NCI-H1436 treated with DMSO at 0.1 percent for 48 hours (cell line): Measurements from ENCODE around the gene IL21R.

Experiments
- DNase-seq: peaks from one replicate; lab custom pipeline; 2025; lab: John Stamatoyannopoulos, UW

IL21R gene

DNA sequence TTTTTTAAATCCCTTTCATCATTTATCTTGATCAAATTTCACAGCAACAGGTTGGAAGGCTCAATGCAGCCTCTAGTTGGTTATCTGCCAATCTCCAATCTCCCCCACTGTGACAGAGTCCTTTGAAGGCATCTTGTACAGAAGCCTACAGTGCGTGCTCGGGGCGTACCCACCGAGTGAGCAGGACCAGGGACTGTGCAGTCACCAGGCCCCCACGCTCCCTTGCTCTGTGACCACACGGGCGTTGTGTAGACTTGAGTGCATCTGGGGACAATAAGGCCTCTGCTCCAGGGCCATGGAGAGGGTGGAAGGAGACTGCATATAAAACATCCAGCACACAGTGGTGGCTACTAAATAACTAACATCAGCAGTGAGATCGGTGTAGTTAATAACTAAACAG lies 84.4 kb downstream of the IL21R start:
- DNase-seq: no peak

DNA sequence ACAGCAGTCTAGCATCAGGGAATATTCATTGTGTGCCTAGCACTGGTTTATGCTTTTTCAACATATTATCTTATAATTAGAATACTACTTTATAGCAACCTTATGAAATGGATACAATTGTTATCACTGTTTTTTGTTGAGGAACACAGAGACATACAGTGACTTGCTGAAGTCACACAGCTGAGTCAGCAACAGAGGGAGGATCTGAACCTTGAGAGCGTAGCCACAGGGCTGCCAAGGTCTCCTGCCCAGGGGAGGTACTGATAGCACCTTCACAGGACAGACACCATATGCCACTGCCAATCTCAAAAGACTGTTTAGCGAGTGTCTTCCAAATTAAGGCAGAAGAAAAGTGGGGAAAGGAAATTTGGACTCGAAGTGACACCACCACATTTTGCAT lies 84.8 kb downstream of the IL21R start:
- DNase-seq: no peak

DNA sequence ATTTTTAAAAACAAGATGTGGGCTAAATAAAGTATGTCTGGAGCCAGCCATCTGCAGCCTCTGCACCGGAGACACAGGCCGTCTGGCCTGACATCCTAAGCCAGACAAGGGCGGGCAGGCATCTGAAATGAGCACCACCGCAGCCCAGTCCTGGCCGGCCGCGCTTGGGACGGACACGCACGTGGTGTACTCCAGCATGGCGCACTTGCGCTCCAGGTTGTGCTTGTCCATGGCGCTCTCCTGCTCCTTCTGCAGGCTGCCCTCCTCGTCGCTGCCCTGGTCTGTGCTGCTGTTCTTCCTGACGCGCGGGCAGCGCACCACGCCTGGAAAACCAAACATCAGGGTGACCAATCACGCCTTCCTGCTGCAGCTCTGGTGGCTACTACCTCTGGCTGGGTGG lies 87.4 kb downstream of the IL21R start:
- no peak for DNase-seq

DNA sequence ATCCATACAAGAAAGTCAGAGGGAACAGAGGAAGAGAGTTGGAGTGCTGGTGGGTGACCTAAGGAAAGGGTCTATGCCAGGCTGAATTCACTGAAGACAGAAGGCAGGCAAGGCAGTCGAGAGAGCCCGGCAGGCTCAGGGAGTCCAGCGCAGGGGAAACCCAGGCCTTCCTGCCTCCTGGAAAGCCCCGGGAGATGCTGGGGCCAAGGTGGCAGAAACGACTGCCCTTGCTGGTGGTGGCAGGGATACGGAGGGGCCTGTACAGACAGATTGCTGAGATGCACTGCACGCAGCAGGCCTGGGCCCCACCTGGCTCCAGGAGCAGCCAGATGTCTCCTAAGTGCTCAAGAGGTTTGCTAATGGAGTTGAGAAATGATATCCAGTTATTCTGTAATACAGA lies 87.9 kb downstream of the IL21R start:
- no peak for DNase-seq

DNA sequence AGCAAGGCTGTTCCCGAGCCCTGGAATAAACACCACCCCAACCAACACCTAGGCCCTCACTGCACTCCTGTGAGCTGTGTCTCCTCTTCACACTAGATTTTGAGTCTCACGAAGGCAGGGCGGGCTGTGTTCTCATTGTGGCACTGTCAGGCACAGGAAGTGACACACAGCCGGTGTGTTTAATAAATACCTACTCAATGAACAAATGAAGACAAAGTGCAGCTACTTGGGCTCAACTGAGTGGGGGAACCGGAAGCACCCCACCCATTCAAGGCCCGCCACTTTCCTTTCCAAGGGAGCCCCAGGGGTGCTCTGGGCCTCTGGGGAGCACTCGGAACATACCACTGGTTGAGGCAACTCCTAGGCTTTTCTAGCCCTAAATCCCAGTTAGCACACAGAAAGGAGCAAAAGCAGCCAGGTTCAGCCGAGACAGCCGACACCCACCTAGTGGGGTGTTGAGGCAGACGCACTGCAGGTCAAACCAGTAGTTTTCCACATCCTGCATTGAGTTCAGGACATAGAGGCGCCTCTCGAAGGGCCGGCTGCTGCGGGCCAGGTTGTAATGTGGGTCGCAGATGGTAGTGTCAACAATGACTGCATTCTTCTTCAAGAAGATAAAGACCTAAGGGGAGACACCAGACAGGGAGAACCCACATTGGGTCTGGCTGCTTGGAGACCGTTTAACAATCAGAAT lies 90.1 kb downstream of the IL21R start:
- DNase-seq: peak; percentile 36

DNA sequence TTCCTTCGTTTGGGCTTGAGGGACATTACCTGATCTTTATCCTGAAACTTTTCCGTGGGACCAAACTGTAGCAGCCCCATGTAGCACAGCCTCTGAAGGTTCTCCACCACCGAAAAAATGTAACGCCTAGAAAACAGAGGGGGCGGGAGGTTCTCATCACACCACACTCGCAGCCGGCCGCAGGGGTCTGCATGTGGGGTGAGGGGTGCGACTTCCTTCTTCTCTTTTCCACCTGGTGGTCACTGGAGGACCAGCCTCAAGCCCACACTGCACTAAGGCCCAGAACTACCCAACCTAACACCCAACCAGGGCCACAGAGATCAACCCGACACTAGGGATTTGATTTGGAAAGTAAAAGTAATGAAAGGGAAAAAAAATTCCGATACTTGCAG lies 90.6 kb downstream of the IL21R start:
- no peak for DNase-seq

DNA sequence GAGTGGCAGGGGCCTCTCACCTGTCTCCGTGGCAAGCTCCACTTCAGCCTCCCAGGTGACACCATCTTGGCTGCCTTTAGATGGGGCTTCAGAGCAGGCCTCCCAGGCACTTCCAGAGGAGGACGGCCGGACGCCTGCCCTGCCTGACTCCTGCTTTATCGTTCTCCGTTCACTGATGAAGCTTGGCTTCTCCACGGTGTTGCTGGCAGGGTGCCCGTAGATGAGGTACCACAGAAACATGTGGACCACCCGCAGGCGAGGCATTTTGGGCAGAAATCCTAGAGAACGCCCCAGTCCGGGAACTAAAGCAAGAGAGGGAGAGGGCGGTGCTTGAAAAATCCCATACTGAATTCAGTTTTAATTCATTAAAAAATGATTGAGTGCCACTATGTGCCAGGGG lies 93.2 kb downstream of the IL21R start:
- no peak for DNase-seq

DNA sequence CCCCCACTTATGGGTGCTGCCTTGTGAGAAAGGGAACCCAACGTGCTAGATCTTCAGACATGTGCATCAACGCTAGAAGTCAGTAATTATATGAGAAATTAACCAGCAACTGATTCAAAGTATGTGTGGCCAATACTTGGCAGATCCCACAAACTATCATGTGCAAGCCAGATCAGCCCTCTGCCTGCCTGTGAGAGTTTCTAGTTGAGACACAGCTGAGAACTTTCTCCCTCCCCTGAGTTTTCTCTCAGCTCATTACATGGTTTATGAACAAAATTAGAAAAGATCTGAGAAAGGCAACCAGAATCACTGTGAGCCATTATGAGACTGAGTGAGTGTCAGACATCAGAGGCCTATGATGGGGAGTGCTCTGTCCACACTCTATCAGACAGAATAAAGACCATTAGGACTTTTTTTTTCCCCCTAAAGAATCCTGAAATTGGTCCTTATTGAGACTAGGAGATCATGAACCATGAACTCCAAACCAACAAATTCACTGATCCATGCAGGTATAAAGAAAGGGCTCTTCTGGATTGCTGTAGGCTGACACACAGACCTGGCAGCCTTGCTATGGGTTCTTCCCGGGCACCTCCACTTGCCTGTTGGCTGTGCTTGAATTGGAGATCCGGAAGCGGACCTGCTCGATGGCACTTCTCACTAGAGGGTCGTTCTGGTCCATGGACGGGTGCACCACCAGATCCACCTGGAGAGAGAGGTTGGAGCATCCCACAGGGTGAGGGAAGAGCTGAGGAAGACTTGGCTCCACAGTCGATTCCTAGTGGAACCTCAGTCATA lies 96.3 kb downstream of the IL21R start:
- no peak for DNase-seq

DNA sequence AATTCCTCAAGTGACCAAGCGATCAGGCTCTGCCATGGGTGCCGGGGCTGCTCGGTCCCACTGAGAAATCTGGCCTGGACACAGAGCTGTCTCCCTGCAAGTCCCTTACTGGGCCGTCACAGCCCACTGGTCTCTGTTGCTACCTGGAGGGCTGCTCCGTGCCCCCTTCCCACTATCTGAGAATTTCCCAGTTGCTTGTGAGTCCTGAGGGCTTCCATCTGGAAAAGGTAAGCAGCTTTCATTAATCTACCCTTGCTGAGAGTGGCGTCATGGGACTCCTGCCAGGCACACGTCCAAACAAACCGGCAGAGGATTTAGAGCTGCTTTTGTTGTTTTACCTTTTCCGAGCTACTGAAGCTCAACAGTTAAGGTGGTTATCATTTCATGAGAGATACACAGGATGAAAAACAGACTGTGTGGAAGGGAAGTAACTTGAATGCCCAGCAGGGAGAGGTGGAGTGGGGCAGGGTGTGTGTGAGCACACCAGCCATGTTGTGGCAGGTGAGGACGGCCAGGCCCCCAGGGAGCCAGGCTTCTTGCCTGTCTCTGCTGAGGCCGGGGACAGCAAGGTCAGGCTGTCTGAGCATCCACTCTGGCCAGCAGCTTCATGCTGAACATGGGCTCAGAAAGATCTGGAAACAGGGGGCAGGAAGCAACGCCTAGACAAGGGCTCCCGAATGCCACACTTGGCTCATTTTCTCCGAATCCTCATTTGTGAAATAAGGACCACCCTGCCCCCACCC lies 97.1 kb downstream of the IL21R start:
- no peak for DNase-seq

DNA sequence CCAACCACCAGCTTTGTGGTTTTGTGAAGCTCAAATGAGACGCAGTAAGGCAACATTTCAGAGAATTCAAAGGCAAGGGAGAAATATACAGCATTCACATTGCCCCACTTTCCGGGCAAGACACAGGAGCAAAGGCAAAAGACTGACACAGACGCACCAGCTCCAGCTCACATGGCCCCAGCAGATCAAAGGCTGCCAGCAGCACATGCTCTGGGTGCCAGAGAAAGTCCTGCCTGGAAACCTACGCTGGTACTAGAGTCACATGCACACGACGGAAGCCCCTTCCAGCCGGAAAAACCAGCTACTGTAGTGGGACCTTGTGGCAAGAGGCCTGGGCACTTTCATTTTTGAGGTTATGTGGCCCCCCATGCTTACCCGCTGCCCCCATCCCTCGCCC lies 97.7 kb downstream of the IL21R start:
- DNase-seq: no peak

DNA sequence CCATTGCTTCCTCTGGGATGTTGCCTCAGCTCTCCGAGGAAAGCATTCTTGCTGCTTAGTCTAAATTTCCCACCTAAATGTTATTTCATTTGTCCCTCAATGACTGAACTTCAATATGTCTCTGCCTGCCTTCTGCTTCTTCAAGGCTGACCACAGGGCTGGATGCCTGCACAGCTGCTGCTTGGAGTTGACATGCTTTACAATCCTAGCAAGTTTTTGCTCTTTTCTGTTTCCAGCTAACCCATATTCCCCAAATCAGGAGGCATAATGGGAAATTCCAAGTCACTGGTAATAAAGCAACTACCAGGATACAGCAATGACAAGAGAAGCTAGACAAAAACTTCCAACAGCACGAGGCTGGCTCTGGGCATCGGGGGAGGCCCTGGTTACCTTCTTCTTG lies 98.8 kb downstream of the IL21R start:
- DNase-seq: no peak
